UCSD-AML1 (cell line): ENCODE data around the gene DOCK4.

ENCODE experiments used
- DNase-seq: peaks from one replicate; lab custom pipeline; 2025; ENCODE audit not compliant: unreplicated experiment; lab: John Stamatoyannopoulos, UW

The DOCK4 gene

DNA sequence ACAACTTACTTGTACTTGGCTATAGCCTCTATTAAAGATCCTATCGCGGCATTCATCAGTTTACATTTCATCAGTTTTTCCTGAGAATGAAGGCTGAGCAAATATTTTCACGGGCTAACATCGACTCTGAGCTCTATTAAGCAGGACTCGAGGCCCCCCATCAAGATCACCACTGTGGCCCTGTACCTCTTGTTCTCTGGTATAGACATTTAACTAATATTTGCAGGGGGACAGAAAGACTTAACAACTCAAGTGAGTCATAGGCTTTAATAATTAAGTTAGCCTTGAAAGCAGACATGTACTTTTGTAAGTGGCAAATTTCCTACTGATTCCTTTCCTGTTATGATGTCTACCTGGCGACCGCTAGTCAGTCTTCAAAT is 45.4 kb downstream of the DOCK4 start:
- no peak for DNase-seq

DNA sequence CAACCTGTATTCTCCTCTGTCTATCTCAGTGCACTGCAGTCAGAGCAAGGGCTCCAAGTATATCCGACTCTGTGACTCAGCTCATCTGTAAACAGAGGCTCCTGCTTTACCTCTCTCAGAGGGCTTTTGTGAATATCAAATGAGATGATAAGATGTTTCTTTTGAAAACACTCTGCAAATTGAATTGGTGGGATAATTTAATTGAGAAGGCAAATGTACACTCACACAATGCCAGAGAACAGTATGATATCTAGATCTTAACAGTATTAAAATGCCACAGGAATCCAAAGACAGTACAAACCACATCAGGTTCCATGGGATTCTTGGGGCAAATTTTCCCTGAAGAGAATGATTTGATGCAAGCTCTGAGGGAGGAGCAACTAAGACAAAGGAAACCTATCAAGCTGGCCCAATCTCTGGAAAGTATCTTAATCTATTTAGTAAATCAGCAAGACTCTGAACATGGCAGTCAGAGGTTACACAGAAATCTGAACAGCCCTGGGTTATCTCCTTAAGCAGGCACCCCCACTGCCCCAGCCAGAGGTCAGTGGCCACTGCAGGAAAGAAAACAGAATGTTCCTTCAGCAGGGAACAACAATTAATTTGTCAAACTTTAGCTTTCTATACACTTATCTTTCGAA is 45.9 kb downstream of the DOCK4 start:
- DNase-seq = no peak

DNA sequence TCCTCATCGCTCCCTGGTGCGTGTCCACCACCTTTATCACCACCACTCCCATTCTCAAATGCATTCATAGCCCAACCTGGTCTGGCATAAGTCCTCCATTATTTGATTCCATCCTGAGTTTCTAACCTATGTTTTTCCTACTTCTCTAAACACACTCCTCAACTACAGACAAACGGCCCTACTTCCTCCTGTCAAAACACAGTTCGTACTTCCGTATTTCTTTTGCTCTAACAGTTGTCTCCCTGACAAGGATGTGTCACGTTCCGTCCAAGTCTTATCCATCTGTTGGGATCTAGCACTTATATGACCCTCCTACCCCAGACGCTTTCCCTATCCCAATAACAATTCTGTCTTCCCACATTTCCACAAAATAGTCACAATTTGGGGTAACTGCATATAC is 46.8 kb downstream of the DOCK4 start:
- peak; percentile 8 for DNase-seq

DNA sequence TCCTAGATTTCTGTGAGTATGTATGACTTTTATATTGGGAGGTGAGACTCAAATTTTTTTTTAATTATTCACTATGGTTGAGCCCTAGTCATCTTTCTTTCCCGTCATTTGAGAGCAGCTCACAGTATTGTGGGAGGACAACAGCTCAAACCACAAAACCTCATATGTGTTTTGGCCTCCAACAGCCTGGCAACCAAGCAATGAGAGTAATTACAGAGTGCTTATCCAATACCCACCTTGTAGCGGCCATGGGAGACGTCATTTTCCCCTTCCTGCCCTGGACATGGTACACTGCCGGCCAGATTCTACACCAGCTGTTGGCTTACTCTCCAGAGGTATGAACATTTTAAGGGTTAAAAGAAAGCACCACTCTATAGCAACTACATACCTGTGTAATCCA is 49.1 kb downstream of the DOCK4 start:
- peak; percentile 35 for DNase-seq

DNA sequence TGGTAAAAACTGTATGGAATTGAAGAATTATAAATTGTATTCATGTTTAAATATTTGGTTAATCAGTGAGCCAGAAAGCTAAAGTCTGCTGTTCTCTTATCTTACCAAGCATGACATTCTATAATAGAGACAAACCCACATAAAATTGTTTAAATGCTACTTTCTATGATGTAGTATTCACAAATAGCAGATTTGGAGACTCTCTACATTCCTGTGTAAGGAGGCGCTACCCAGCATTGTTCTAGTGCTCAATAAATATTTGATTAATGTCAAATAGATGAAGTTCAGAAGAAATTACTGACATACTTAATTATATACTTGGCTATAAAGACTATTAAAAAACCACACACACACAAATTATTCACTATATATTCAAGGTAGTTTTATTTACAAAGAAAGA is 49.8 kb downstream of the DOCK4 start:
- no peak for DNase-seq

DNA sequence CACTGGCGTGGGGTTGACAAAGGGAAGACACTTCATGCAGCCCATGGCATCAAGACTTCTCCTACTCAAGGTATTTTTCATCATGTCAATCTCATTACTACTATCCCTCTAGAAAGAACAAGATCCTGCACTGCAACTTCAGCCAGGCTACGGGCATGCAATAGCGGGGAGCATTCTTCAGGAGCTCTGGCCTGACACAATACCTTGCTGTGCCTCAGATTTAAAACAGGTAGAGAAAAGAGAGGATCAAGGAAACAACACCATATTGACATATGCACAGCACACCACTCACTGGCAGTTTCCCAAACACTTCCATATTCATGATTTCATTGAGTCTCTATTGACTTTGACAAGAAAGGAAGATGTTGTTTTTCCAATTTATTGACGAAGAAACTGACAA is 51.5 kb downstream of the DOCK4 start:
- DNase-seq = no peak

DNA sequence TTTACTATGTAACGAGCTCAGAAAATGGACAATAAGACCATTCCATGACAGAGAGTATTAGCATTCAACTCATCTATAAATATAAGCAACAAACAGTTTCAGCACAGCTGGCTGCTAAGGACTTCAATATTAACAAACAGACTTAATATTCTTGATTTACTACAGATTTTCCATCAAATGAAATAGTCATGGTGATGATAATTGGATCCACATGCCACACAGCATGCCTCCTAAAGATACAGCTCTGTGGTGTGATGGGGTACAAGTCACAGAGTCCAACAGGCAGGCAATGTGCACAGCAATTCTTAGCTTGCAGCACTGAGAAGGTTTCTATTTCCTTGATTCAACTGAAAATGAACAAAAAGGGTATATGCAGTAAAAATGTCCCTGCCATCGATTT is 54.0 kb downstream of the DOCK4 start:
- no peak for DNase-seq

DNA sequence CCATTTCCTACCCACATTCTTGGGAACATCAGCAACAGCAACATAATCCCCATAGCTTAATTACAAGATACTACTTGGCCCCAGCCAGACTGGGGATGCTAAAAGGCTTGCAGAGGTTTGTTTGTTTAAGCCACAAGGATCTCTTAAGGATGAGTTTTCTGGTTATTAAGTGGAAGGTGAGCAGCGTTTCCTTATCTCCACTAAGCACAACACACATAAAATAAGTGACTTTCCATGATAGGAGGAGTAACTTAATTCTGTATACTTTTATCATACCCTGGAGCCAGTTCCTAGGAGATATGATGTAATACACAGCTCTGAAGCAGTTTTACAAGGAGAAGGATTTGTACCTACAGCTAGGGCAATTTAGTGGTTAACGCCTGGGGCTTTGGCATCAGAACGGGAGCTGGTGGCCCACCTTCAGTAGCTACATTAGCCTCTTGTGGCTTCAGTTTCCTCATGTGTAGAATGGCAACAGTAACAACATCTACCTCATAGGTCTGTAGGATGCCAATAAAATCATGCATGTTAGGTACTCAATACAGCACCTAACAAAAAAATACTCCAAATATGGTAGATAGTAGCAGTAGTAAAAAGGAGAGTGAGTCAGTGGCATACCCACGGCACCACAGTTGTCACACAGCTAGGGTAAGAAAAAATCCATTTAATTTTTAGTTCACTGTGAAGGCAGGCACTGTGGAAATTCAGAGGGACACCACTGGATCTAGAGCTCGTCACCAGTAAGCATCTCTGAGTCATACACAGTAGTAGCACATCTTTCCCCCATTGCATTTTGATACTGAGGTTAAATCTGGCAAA is 55.2 kb downstream of the DOCK4 start:
- no peak for DNase-seq

DNA sequence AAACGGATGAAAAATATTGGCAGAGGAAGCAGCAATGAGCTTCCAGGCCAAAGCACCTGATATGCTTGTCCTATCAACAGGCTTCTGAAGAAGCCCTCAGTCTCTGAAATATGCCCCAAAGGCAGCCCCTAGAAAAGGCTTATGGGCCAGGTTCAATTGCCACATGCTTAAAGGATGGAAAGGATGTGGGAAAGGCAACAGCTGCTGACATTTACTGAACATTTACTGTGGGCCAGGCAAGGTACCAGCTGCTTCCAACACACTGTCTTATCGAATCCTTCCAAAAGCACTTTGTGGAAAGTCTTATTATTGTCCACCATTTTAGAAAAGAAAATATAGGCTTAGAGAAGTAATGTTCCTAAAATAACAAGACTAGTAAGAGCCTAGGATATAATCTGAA is 56.5 kb downstream of the DOCK4 start:
- DNase-seq = no peak

DNA sequence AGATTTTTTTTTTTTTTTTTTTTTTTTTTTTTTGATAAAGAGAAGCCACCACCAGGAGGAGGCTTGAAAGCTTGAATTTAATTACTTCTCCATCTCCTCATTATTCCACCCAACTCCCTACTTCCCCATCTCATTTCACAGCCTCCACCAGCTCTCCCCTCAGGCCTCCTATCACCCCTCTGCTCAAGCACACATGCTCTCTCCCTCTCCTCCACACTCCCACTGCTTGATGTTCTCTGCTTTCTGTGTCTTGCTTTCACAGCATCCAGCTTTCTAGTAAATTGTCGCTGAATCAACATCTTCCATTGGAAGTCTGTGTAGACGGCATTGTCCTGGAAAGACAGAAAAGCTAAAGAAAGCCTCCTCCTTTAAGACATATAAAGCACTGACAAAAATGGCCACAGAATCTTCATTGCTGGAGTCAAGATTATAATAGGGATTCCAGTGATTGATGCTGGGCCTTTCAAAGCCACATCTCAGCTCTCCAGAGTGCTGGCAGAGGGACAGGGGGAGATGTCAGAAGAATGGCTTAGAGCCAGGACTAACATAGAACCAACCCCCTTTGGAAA is 58.3 kb downstream of the DOCK4 start:
- DNase-seq = no peak

DNA sequence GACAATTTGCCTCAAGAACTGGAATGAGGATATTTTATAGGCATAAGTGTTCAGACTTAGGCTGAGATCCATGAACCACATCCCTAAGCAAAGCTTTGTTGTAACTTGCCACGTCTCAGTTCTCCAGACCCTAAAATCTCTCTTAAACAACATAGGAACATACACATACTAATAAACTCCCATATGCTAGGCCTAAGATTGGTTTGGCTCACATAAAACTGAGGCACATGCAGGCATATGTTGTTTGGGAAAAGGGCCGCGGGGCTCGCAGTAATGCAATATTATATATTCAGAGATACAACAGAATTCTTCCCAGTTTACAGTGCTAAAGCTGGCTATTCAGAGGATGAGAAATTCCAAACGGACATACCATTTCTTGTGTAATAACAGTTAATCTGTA is 61.0 kb downstream of the DOCK4 start:
- no peak for DNase-seq

DNA sequence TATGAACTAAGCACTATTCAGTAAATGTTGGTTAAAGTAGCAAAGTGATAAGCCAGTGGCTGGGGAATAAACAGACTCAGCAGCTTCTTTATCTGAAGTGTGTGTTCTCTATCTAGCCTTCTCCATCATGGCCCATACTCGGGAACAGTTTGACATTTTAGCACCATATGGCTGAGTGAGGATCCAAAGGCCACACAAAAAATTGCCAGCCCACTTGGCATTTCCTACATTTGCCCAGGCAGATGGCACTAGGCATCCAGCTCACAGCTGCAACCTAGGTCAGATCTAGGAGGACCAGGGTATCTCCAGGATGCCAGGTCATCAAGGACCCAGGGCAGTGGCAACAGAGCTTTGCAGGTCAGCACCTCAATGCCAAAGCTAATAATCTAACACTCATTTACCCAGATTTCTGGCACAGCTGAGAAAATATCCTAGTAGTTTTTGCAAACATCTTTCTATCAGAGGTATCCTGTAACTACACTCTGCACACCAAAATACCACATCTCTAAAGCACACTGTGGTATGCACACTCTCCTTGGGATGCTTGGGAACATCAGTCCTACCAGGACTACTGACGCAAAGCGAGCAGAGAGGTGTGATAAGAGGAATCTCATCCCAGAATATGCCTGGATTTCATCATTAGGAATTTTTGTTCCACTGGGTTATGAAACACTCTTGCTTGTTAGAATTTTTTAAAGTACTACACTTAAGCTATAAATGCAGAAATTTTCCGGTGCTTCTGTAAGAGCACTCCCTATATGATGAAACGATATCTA is 61.7 kb downstream of the DOCK4 start:
- no peak for DNase-seq

DNA sequence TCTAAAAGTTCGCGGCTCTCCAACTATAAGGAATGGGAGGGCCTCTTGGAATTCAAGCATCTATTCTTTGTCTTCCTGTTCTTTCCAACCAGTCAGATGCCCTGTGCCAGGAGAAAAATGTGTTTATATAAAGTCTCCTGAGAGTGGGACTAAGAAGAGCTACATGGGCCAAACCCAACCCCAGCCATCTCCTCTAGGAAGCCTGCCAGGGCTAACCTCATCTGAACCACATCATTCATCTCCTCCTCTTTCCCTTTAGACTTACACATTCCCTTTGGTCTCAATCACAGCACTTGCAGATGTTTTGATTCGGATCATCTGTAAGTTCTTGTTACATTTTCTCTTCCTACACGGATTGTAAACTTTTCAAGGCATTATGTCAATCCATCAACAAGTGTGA is 62.6 kb downstream of the DOCK4 start:
- DNase-seq = no peak

DNA sequence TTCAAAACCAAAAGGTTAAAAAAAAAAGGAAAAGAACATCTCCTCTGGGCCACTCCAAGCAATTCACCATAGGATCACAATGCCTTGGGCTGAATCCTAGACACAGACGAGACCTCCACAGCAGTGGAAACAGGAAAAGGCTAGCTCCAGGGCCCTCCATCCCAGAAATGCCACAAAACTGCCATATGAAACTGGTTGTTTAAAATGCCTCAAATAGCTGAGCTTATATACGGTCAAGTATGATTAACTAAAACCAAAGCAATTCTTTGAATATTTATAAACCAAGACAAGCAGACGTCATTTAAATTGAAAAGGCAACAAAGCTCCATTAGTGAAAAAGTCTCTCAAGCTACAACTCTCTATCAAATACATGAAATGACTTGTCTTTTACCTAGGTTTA is 63.1 kb downstream of the DOCK4 start:
- no peak for DNase-seq

DNA sequence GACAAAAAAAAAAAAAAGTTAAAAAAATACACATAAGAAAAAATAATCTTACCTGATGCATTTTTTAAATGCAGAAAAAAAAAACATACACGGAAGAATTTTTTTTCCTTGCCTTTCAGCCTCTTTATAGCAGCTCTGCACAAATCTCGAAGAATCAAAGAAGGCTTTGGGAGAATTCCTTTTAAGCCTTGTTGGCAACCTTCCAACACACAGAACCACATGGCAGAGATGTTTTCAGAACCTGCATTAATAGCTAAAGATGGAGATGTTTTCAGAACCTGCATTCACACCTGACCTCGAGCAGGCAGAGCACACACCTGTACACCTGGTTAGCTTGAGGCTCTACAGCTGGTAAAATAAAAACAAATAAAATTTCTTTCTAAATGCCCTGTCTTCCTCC is 65.6 kb downstream of the DOCK4 start:
- DNase-seq = no peak

DNA sequence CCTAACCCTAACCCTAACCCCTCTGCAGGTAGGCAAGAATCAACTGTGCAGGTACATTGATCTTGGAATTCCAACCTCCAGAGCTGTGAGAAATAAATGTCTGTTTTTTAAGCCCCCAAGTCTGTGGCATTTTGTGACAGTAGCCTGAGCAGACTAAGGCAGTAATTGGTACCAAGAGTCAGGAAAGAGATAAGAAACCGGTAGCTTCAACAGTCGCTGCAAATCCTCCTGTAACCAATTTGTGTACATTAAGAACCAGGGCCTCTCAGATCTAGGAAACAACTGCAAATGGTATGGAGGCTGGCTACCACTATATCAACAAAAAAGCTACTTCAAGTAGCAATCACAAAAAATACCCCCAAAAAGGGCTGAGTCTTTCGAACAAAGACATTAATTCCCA is 67.3 kb downstream of the DOCK4 start:
- DNase-seq = no peak

DNA sequence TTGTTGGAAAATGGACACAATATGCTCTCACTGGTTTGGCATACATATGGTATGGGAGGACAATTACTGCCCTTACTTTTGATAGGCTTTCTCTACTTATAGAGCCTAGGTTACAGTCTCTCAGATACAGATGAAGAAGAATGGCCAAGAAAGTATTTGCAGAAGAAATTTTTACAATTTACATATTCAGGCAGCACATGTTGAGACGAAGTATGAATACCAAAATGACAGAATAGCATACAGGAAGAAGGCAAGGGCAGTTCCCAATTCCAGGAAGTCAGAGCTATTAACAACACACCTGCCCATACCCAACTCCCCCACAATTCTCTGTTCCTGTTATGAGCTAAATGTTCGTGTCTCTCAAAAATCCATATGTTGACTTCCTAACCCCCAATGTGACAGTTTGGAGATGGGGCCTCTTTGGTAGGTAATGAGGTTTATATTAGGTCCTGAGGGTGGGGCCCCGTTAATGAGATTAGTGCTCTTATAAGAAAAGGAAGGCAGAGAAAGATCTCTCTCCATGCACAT is 67.8 kb downstream of the DOCK4 start:
- DNase-seq = no peak

DNA sequence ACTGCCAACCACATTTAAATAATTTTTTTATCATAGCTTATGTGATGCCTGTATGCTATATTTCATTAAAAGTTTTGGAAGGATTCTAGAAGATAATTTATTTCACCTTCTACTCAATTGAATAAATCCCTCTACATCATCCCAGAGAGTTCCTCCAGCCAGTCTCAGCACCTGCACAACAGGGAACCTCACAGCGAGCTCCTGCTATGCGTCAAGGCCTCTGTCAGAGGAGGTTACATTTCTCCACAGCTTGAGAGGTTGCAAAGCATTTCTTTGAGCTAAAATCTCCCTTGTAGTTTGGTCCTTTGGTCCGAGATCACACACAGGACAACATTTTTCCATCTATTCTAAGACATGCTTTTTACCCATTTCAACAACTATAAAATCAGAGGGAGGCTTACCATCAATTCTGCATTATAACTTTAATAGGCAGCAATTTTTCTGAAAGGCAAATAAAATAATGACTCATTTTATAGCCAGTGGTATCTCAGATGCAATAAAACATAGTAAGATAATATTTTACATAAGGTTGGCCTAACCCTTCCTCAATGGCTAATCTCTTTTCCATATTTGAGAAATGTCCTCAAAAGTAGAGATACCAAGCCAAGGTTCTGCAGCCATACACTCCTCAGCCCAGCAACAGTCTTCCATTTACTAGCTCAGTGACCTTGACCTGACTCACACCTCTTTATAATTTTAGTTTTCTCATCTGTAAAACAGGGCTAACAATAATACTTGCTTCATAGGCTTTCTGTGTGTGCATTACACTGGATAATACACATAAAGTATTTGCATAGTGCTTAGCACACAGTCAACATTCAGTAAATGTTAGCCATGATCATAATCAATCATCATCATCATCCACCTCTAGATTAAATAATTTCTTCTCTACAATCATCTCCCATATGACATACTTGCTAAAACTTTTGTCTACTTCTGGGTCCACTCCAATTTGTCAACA is 68.8 kb downstream of the DOCK4 start:
- no peak for DNase-seq

DNA sequence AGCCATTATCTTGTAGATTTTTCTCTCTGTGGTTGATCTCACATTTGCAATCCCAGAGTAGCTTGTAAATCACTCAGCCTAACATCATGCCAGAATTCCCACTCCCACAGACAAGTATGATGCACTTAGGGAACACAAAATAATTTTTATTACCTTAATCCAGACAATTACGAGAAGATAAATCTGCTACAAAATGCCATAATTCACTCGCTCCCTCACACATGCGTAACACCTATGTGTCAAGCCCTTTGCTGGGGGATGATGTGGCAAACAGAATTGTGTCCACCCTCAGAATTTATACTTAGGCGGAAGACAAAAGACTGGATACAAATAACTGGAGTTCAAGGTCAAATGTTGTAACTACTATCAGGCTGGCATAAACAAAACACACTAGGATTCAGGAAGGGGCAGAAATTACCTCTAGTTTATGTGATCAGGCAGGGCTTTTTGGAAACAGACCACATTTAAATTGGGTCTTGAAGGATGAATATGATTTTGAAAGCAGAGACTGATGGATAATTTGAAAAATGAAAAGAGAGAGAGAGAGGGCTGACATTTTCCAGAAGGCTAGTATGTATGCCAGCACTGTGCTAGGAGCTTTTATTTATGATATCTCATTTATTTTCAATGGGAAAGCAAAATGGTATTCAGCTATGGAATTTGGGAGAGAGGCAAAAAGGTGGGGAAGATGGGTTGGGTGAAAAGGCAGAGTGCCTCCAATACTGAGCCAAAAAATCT is 69.8 kb downstream of the DOCK4 start:
- no peak for DNase-seq

DNA sequence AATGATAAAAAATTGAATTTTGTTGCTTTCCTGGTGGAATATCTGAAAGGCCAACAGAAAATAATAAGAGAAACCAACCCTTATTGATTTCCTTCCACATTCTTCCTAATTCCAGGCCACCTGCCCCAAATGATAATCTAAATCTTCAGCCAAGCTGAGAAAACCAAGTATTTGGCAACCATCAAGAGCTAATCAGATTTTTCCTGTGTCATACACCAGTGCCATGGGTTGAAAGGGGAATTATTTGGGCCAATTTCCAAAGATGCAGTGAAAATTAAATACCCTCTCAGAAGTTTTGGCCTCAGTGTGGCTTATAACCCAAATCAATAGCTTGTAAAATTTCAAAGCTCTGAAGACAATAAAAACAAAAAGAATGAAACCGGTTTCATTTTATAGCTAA is 70.4 kb downstream of the DOCK4 start:
- no peak for DNase-seq
